Measurements from ENCODE around the gene HOXC12.

The HOXC12 gene

DNA sequence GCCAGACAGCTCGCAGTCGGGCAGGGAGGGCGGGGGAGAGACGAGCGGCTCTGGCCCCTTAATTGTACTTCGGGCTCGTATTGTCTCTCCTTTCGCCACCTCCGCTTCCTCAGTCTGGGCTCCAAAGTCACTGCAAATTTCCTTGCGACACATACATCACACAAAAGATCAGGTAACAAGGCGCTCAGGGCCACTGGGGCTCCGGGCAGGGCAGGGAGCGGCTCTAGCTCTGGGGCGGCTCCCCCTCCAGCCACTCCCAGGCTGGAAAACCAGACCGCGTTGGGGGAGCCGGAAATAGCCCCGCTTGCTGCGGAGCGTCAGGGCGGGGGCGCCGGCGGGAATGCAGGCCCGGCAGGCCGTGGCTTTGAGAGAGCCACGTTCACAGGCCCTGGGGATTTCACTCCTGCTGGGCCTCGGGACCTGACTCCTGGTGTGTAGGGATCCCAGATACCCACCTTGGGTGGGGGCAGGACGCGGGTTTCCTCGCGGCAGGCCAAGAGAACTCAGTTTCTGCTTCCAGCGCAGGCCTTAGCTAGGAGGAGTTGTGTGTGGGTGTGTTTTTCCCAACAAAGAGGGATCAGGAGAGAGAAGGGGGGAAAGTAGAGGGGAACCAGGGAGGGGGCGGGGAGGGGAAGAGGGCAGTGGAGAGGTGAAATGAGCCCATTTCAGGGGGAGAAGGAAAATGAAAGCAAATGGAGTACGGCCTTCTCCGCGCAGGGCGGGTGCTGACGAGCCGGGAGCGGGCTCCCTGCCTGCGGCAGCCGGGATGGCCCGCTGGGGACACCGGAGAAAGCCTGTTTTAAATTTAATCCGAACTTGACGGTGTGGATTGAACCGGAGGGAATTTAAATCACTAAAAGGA is 40.9 kb downstream of the HOXC12 start:
- Histone ChIP-seq H3K9me3 (ENCODE audit: low read length) (no peaks in the 10 kb centered on the region), H3K4me2 (ENCODE audit: low read length) (peak overlapping the region; percentile 4; the same call in 1 of the 2 replicates), H3K9me2 (ENCODE audit: low read depth, low read length) (no peaks in the 10 kb centered on the region), H3K27me3 (ENCODE audit: insufficient read depth, low read length) (peaks cover 16% of the 10 kb centered on the region), H3F3A (ENCODE audit: insufficient read depth, low read length) (no peaks in the 10 kb centered on the region), H3K4me1 (ENCODE audit: insufficient read depth, low read length, severe bottlenecking) (no peaks in the 10 kb centered on the region), H3K4me3 (ENCODE audit: low read depth, low read length, poor library complexity, severe bottlenecking) (no peak overlapping the region), H2AFZ (ENCODE audit: low read length) (no peak overlapping the region), H4K20me1 (ENCODE audit: insufficient read depth, low read length) (no peaks in the 10 kb centered on the region), H3K79me2 (ENCODE audit: insufficient read depth, low read length) (no peaks in the 10 kb centered on the region), H3K9ac (ENCODE audit: low read length) (no peak overlapping the region), H3K36me3 (ENCODE audit: insufficient read depth, low read length) (no peaks in the 10 kb centered on the region), H3K27ac (ENCODE audit: low read depth, low read length, poor library complexity, severe bottlenecking) (no peak overlapping the region)
- TF ChIP-seq EZH2 (IDR thresholded peaks at IDR 0.05; ENCODE audit: borderline replicate concordance, low read length), result no peak
- TF ChIP-seq, protein P1, sequence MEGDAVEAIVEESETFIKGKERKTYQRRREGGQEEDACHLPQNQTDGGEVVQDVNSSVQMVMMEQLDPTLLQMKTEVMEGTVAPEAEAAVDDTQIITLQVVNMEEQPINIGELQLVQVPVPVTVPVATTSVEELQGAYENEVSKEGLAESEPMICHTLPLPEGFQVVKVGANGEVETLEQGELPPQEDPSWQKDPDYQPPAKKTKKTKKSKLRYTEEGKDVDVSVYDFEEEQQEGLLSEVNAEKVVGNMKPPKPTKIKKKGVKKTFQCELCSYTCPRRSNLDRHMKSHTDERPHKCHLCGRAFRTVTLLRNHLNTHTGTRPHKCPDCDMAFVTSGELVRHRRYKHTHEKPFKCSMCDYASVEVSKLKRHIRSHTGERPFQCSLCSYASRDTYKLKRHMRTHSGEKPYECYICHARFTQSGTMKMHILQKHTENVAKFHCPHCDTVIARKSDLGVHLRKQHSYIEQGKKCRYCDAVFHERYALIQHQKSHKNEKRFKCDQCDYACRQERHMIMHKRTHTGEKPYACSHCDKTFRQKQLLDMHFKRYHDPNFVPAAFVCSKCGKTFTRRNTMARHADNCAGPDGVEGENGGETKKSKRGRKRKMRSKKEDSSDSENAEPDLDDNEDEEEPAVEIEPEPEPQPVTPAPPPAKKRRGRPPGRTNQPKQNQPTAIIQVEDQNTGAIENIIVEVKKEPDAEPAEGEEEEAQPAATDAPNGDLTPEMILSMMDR (IDR thresholded peaks at IDR 0.05; ENCODE audit: low read length), result no peak

DNA sequence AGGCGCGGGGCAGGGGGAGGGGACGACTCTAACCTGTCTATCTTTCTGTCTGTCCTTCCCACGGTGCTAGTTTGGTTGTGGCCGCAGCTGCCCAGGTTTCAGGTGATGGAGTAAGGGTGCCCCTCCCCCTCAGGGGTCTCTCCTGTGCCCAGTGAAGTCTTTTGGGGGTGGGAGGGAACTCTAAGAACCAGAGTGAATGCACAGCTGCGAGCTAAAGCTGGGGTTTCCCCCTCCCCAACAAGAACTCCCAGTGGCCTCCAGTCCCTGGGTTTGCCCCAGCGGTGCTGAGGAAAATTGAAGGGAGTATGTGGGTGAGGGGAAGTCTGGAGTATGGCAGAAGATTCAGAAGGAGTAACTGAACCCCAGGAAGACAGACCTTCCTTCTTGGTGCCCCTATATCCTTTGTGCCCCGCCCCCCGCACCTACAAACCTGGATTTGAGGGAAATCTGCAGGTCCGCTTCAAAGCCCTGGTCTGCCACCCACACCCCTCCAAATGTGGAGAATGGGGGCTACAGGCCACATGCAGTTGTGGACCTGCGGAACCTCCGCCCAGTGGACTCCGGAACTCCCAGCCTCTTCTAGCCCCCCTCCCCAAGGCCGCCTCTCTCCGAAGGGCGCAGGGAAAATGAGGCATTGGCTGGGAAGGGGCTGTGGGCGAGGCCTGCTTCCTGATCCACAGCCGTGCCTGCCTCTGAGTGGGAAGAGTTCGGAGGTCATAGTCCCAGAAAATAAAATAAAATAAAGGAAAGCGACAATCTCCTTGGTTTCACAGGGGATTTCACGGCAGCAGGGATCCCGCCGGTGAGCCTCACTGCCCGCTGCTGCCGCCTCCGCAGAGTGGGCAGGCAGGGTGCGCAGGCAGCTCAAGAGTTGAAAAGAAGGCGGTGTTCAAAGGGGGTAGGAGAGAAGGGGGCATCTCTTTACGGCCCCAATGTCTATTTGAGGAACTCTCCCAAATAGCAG is 41.8 kb downstream of the HOXC12 start:
- no peaks in the 10 kb centered on the region for H3K9me3 ChIP-seq (ENCODE audit: low read length)
- no peaks in the 10 kb centered on the region for H4K20me1 ChIP-seq (ENCODE audit: insufficient read depth, low read length)
- no peak overlapping the region for H3K9ac ChIP-seq (ENCODE audit: low read length)
- H3K36me3 ChIP-seq (ENCODE audit: insufficient read depth, low read length), result no peaks in the 10 kb centered on the region
- H3F3A ChIP-seq (ENCODE audit: insufficient read depth, low read length), result no peaks in the 10 kb centered on the region
- no peak overlapping the region for H2AFZ ChIP-seq (ENCODE audit: low read length)
- H3K4me3 ChIP-seq (ENCODE audit: low read depth, low read length, poor library complexity, severe bottlenecking), result no peak overlapping the region
- H3K27me3 ChIP-seq (ENCODE audit: insufficient read depth, low read length), result peaks cover 16% of the 10 kb centered on the region
- H3K4me1 ChIP-seq (ENCODE audit: insufficient read depth, low read length, severe bottlenecking), result no peaks in the 10 kb centered on the region
- no peak overlapping the region for H3K27ac ChIP-seq (ENCODE audit: low read depth, low read length, poor library complexity, severe bottlenecking)
- peak overlapping the region; percentile 4; the same call in 1 of the 2 replicates for H3K4me2 ChIP-seq (ENCODE audit: low read length)
- H3K9me2 ChIP-seq (ENCODE audit: low read depth, low read length), result no peaks in the 10 kb centered on the region
- TF ChIP-seq, protein P1 (IDR thresholded peaks at IDR 0.05; ENCODE audit: low read length), result no peak
- no peak for TF ChIP-seq EZH2 (IDR thresholded peaks at IDR 0.05; ENCODE audit: borderline replicate concordance, low read length)
- no peaks in the 10 kb centered on the region for H3K79me2 ChIP-seq (ENCODE audit: insufficient read depth, low read length)

DNA sequence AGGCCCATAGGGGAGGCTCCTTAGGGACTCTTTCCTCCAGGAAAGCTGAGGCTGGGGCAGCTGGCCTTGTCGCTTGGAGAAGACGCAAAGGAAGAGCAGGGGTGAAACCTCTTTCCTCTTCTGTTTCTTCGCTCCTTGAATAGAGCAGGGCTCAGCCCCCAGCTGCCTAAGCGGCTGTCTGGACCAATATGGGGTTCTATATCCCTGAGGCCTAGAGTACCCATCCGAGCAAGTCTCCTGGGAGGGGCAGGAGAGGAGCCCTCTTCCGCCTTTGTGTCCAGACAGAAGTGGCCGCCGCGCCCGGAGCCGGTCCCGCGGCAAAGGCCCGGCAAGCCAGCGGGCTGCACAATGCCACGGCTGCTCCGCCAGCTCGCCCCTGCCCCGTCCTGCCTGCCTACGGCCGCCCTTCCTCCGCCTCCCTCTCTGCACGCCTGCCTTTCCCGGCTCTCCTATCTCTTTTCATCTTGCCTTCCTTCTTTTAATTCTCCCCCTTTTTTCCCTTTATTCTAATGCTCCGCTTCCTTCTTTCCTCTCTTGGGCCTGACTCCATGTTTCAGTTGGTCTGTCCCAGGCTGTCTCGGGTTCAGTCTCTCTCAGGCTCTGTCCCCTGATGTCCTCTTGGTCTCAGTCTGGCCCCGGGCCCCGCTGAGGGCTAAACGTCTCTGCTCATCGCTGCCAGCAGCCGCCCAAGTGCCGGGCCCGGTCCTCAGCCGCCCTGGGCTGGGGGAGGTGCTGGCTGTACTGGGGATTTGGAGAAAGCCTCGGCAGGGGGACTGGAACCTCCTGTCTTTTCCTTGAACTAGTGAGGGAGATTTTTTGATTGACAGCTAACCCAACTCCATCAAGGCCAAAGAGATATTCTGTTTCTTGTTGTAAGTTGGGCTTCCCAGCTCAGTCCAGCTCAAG is 42.8 kb downstream of the HOXC12 start:
- H3K4me1 ChIP-seq (ENCODE audit: insufficient read depth, low read length, severe bottlenecking), result no peaks in the 10 kb centered on the region
- H2AFZ ChIP-seq (ENCODE audit: low read length), result no peak overlapping the region
- H3K9ac ChIP-seq (ENCODE audit: low read length), result no peak overlapping the region
- H3F3A ChIP-seq (ENCODE audit: insufficient read depth, low read length), result no peaks in the 10 kb centered on the region
- H3K27me3 ChIP-seq (ENCODE audit: insufficient read depth, low read length), result peaks cover 16% of the 10 kb centered on the region
- H3K4me2 ChIP-seq (ENCODE audit: low read length), result no peak overlapping the region
- no peaks in the 10 kb centered on the region for H4K20me1 ChIP-seq (ENCODE audit: insufficient read depth, low read length)
- TF ChIP-seq, protein P1 (IDR thresholded peaks at IDR 0.05; ENCODE audit: low read length), result no peak
- TF ChIP-seq EZH2 (IDR thresholded peaks at IDR 0.05; ENCODE audit: borderline replicate concordance, low read length), result no peak
- H3K9me2 ChIP-seq (ENCODE audit: low read depth, low read length), result no peaks in the 10 kb centered on the region
- no peak overlapping the region for H3K4me3 ChIP-seq (ENCODE audit: low read depth, low read length, poor library complexity, severe bottlenecking)
- H3K27ac ChIP-seq (ENCODE audit: low read depth, low read length, poor library complexity, severe bottlenecking), result no peak overlapping the region
- H3K36me3 ChIP-seq (ENCODE audit: insufficient read depth, low read length), result no peaks in the 10 kb centered on the region
- H3K9me3 ChIP-seq (ENCODE audit: low read length), result no peaks in the 10 kb centered on the region
- no peaks in the 10 kb centered on the region for H3K79me2 ChIP-seq (ENCODE audit: insufficient read depth, low read length)

Measured in OCI-LY1 (cell line).